H9 (cell line): ENCODE results near the gene TBC1D9B. TPM values are rescaled to one million over a fixed set of nuclear protein-coding genes. Genes with fewer than 3 reads are reported as not detected.

Experiments
- DNase-seq: peaks from one replicate; pipeline ENCODE4 v3.0.0-alpha.2; 2017
- H2AFZ ChIP-seq: one replicate; pipeline ENCODE4 v1.6.1; 2013; ENCODE audit warnings: mild to moderate bottlenecking, low read length, control low read depth, moderate library complexity
- H2AK5ac ChIP-seq: 2 replicates; pipeline ENCODE4 v1.6.1; 2013; ENCODE audit warnings: low read length, control low read depth, mixed read lengths; ENCODE audit not compliant: insufficient read length
- H2BK120ac ChIP-seq: one replicate; pipeline ENCODE4 v1.6.1; 2013; ENCODE audit warnings: low read depth, mild to moderate bottlenecking, low read length, control low read depth, inconsistent platforms; ENCODE audit not compliant: poor library complexity, severe bottlenecking
- H2BK12ac ChIP-seq: 2 replicates; pipeline ENCODE4 v1.6.1; 2013; ENCODE audit warnings: low read length, control low read depth, mixed read lengths, low read depth; ENCODE audit not compliant: insufficient read length
- H2BK15ac ChIP-seq: 2 replicates; pipeline ENCODE4 v1.6.1; 2013; ENCODE audit warnings: low read depth, low read length, control low read depth
- H2BK20ac ChIP-seq: one replicate; pipeline ENCODE4 v1.6.1; 2013; ENCODE audit warnings: low read depth, mild to moderate bottlenecking, low read length, control low read depth, inconsistent platforms; ENCODE audit not compliant: poor library complexity, severe bottlenecking
- H2BK5ac ChIP-seq: 2 replicates; pipeline ENCODE4 v1.6.1; 2013; ENCODE audit warnings: low read length, control low read depth, mixed read lengths; ENCODE audit not compliant: insufficient read length
- H3K14ac ChIP-seq: 2 replicates; pipeline ENCODE4 v1.6.1; 2013; ENCODE audit warnings: low read length, control low read depth; ENCODE audit not compliant: insufficient read depth
- H3K18ac ChIP-seq: 2 replicates; pipeline ENCODE4 v1.6.1; 2013; ENCODE audit warnings: low read depth, mild to moderate bottlenecking, mixed read lengths, low read length, control low read depth; ENCODE audit not compliant: insufficient read length
- H3K23ac ChIP-seq: 2 replicates; pipeline ENCODE4 v1.6.1; 2013; ENCODE audit warnings: low read length, control low read depth, mixed read lengths, low read depth; ENCODE audit not compliant: insufficient read length
- H3K23me2 ChIP-seq: 2 replicates; pipeline ENCODE4 v1.6.1; 2013; ENCODE audit warnings: low read depth, mild to moderate bottlenecking, mixed read lengths, low read length, control low read depth; ENCODE audit not compliant: insufficient read length, poor library complexity, severe bottlenecking
- H3K27ac ChIP-seq: 2 replicates; pipeline ENCODE4 v1.5.1; 2013; ENCODE audit warnings: low read length, control low read depth, mixed read lengths, low read depth; ENCODE audit not compliant: insufficient read length
- H3K27me3 ChIP-seq: 2 replicates; pipeline ENCODE4 v1.6.1; 2013; ENCODE audit warnings: low read length, control low read depth, inconsistent platforms; ENCODE audit not compliant: insufficient read depth
- H3K4ac ChIP-seq: 2 replicates; pipeline ENCODE4 v1.6.1; 2013; ENCODE audit warnings: low read depth, mild to moderate bottlenecking, control low read depth, inconsistent platforms, low read length, moderate library complexity
- H3K4me1 ChIP-seq: 2 replicates; pipeline ENCODE4 v1.6.1; 2013; ENCODE audit warnings: low read length, control low read depth, inconsistent platforms; ENCODE audit not compliant: insufficient read depth
- H3K4me2 ChIP-seq: 2 replicates; pipeline ENCODE4 v1.6.1; 2013; ENCODE audit warnings: low read length, control low read depth, mixed read lengths; ENCODE audit not compliant: insufficient read length, insufficient read depth
- H3K56ac ChIP-seq: 2 replicates; pipeline ENCODE4 v1.6.1; 2013; ENCODE audit warnings: low read depth, mild to moderate bottlenecking, mixed read lengths, low read length, control low read depth; ENCODE audit not compliant: insufficient read length
- H3K79me1 ChIP-seq: 2 replicates; pipeline ENCODE4 v1.6.1; 2013; ENCODE audit warnings: low read depth, mild to moderate bottlenecking, moderate library complexity, low read length, control low read depth, inconsistent platforms; ENCODE audit not compliant: insufficient read depth, poor library complexity, severe bottlenecking
- H3K79me2 ChIP-seq: 2 replicates; pipeline ENCODE4 v1.6.1; 2013; ENCODE audit warnings: low read length, control low read depth, inconsistent platforms; ENCODE audit not compliant: insufficient read depth
- H3K9ac ChIP-seq: 2 replicates; pipeline ENCODE4 v1.6.1; 2013; ENCODE audit warnings: low read length, control low read depth, mixed read lengths; ENCODE audit not compliant: insufficient read length; ENCODE audit errors: extremely low read depth
- H3K9me3 ChIP-seq: one replicate; pipeline ENCODE4 v1.6.1; 2013; ENCODE audit warnings: low read depth, low read length, inconsistent platforms; ENCODE audit not compliant: control insufficient read depth
- H3T11ph ChIP-seq: one replicate; pipeline ENCODE4 v1.6.1; 2013; ENCODE audit warnings: mild to moderate bottlenecking, low read length, control low read depth, inconsistent platforms
- H4K20me1 ChIP-seq: one replicate; pipeline ENCODE4 v1.6.1; 2013; ENCODE audit not compliant: control insufficient read depth, insufficient read length, insufficient read depth
- H4K5ac ChIP-seq: 2 replicates; pipeline ENCODE4 v1.6.1; 2013; ENCODE audit warnings: low read depth, mild to moderate bottlenecking, mixed read lengths, low read length, control low read depth; ENCODE audit not compliant: insufficient read length
- H4K8ac ChIP-seq: replicated peaks from 2 replicates; pipeline ENCODE4 v1.6.1; 2013; ENCODE audit warnings: low read length, control low read depth, mixed read lengths, low read depth; ENCODE audit not compliant: insufficient read length
- H4K91ac ChIP-seq: 2 replicates; pipeline ENCODE4 v1.6.1; 2013; ENCODE audit warnings: low read depth, mild to moderate bottlenecking, moderate library complexity, mixed read lengths, low read length, control low read depth; ENCODE audit not compliant: insufficient read length
- H3K27ac Mint-ChIP-seq, 3 experiments: 2 replicates in 2 of 3; 3 replicates in 1 of 3; pipeline ENCODE4 v1.8.0; 2020 to 2021; ENCODE audit warnings: mixed read lengths in 3 of 3, mild to moderate bottlenecking in 1 of 3, moderate library complexity in 1 of 3
- H3K27me3 Mint-ChIP-seq: 2 replicates; pipeline ENCODE4 v1.8.0; 2021; ENCODE audit warnings: low read depth, mild to moderate bottlenecking, moderate library complexity, mixed read lengths
- H3K36me3 Mint-ChIP-seq, 3 experiments: 2 replicates in 2 of 3; 3 replicates in 1 of 3; pipeline ENCODE4 v1.8.0; 2020 to 2021; ENCODE audit warnings: low read depth in 3 of 3, mixed read lengths in 3 of 3; ENCODE audit not compliant: insufficient read depth in 1 of 3
- H3K4me1 Mint-ChIP-seq, 2 experiments: 2 replicates each; pipeline ENCODE4 v1.8.0; 2020; ENCODE audit warnings: mixed read lengths in 2 of 2
- H3K4me3 Mint-ChIP-seq, 2 experiments: 2 replicates in 1 of 2; 3 replicates in 1 of 2; pipeline ENCODE4 v1.8.0; 2020 to 2021; ENCODE audit warnings: mild to moderate bottlenecking in 2 of 2, mixed read lengths in 2 of 2, moderate library complexity in 1 of 2
- H3K9me3 Mint-ChIP-seq, 2 experiments: 2 replicates in 1 of 2; 3 replicates in 1 of 2; pipeline ENCODE4 v1.8.0; 2020; ENCODE audit warnings: mild to moderate bottlenecking in 2 of 2, mixed read lengths in 2 of 2, moderate library complexity in 1 of 2
- CTCF ChIP-seq: fragments of 200-600 bp; sonication (generic); conservative IDR thresholded peaks from 3 replicates; pipeline ENCODE4 v1.8.0; 2021; ENCODE audit warnings: antibody characterized with exemption, mild to moderate bottlenecking
- WGBS: extraction: QIAGEN DNeasy Blood & Tissue Kit; methylation state at CpG from one replicate; pipeline ENCODE4 v1.1.7; 2013; ENCODE audit warnings: missing lambda C conversion rate, low lambda C conversion rate, mixed read lengths; ENCODE audit not compliant: insufficient read length; ENCODE audit errors: extremely low coverage; 5-methylcytosine and 5-hydroxymethylcytosine counted together
- total RNA-seq: library from RNA; stranded (reverse); gene quantifications from 2 replicates; pipeline ENCODE4 v1.2.1, GENCODE V29; 2021

TBC1D9B gene
- total RNA-seq, 1 experiment from 2014 or later = 62.1 TPM

GRCh38 chr5:179867079-179867465 lies 40.6 kb downstream of the TBC1D9B start:
- no peaks in the 10 kb centered on the region for H3K79me2 ChIP-seq
- no peak overlapping the region for H2AFZ ChIP-seq
- H2BK20ac ChIP-seq = no peak overlapping the region
- H3K79me1 ChIP-seq = no peaks in the 10 kb centered on the region
- H2BK15ac ChIP-seq = no peak overlapping the region
- no peak overlapping the region for H2BK120ac ChIP-seq
- Mint-ChIP-seq H3K4me3 (no peak overlapping the region), H3K9me3 (no peaks in the 10 kb centered on the region), H3K27me3 (no peaks in the 10 kb centered on the region), H3K27ac (peak overlapping the region in 2 of 3 experiments; percentile 94 to 95; a peak in 4 of 7 replicates), H3K36me3 (peaks cover 15 to 60% (median 52%) of the 10 kb centered on the region in 3 experiments), H3K4me1 (peaks cover 9 to 23% of the 10 kb centered on the region in 2 experiments)
- no peak overlapping the region for H4K91ac ChIP-seq
- no peak; the same call in 2 of the 3 replicates for TF ChIP-seq CTCF
- H3K18ac ChIP-seq = no peak overlapping the region
- H4K8ac ChIP-seq = no peak overlapping the region
- no peak overlapping the region for H3K4ac ChIP-seq
- no peaks in the 10 kb centered on the region for H3K27me3 ChIP-seq
- H3K4me1 ChIP-seq = no peaks in the 10 kb centered on the region
- no peak overlapping the region for H2AK5ac ChIP-seq
- H4K20me1 ChIP-seq = no peaks in the 10 kb centered on the region
- no peaks in the 10 kb centered on the region for H3K23me2 ChIP-seq
- no peak for DNase-seq
- H3K23ac ChIP-seq = no peak overlapping the region
- no peak overlapping the region for H4K5ac ChIP-seq
- WGBS = no CpG with 5 or more reads among the region's 6 CpGs
- no peak overlapping the region for H2BK12ac ChIP-seq
- H3K14ac ChIP-seq = no peak overlapping the region
- no peak overlapping the region for H3K56ac ChIP-seq
- no peak overlapping the region for H3K27ac ChIP-seq
- H3K4me2 ChIP-seq = no peak overlapping the region
- H3T11ph ChIP-seq = no peak overlapping the region
- no peak overlapping the region for H2BK5ac ChIP-seq
- H3K9me3 ChIP-seq = peaks cover 5% of the 10 kb centered on the region
- no peak overlapping the region for H3K9ac ChIP-seq
